Measurements from ENCODE around the gene PRKCA. TPM values are rescaled to one million over a fixed set of nuclear protein-coding genes. Genes with fewer than 3 reads are reported as not detected.
A peak's percentile ranks its signal among the peaks of the same experiment; 100 is the strongest.

PRKCA gene
- polyA plus RNA-seq, 2 of the 4 experiments (the other 2 are of a cell fraction), result 28.8 to 65.0 TPM

DNA sequence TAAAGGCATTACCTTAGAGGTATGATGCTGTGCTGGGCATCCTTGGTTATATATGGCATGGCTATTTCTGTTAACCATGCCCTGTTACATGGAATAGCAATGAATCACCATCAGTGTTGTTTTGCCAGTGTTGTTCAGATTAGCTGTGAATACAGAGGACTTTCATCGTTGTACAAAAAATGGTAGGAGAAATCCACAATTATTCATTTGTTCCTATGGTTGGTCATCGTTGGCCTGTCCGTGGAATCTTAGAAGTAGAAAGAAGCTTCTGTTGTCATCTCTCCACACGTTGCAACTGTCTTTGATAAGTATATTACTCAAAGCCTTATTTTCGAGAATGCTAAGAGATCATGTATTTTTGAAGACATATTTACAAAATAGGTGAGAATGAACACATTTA lies 418.2 kb downstream of the PRKCA start:
- Histone ChIP-seq H3K4me2 (no peak overlapping the region), H3K4me1 (peaks cover 25% of the 10 kb centered on the region), H3K4me3 (no peak overlapping the region), H3K27ac (no peak overlapping the region), H3K9me3 (no peaks in the 10 kb centered on the region)
- WGBS (ENCODE audit: missing lambda C conversion rate), result 90% methylated on average over 5 of the region's 5 CpGs
- peak; percentile 13 for FAIRE-seq
- TF ChIP-seq, protein P1, sequence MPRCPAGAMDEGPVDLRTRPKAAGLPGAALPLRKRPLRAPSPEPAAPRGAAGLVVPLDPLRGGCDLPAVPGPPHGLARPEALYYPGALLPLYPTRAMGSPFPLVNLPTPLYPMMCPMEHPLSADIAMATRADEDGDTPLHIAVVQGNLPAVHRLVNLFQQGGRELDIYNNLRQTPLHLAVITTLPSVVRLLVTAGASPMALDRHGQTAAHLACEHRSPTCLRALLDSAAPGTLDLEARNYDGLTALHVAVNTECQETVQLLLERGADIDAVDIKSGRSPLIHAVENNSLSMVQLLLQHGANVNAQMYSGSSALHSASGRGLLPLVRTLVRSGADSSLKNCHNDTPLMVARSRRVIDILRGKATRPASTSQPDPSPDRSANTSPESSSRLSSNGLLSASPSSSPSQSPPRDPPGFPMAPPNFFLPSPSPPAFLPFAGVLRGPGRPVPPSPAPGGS (IDR thresholded peaks at IDR 0.05), result no peak
- TF ChIP-seq ZC3H11A (IDR thresholded peaks at IDR 0.05) (no peak), NR3C1 (IDR thresholded peaks at IDR 0.05) (no peak), POLR2A (IDR thresholded peaks at IDR 0.05; ENCODE audit: low read length) (no peak), SREBF2 (IDR thresholded peaks at IDR 0.05) (no peak), GATA3 (IDR thresholded peaks at IDR 0.05; ENCODE audit: borderline replicate concordance) (no peak), ESRRA (IDR thresholded peaks at IDR 0.05; ENCODE audit: borderline replicate concordance, low read length) (no peak), JUN (IDR thresholded peaks at IDR 0.05) (no peak), POLR2AphosphoS2 (conservative IDR thresholded peaks at IDR 0.05; ENCODE audit: low read length) (no peak), BHLHE40 (IDR thresholded peaks at IDR 0.05; ENCODE audit: low read depth, low read length) (no peak), ZNF302 (CRISPR knock-in tag; IDR thresholded peaks at IDR 0.05) (no peak), EHMT2 (IDR thresholded peaks at IDR 0.05; ENCODE audit: low read depth) (no peak), HDAC2 (IDR thresholded peaks at IDR 0.05) (no peak), RNF2 (IDR thresholded peaks at IDR 0.05; ENCODE audit: borderline replicate concordance, low read depth) (no peak), ZFP36 (IDR thresholded peaks at IDR 0.05; ENCODE audit: borderline replicate concordance, partially characterized antibody) (no peak), TP53 (CRISPR knock-in tag; IDR thresholded peaks at IDR 0.05) (no peak), MAFK (IDR thresholded peaks at IDR 0.05; ENCODE audit: partially characterized antibody) (no peak), RFX5 (IDR thresholded peaks at IDR 0.05) (no peak)
- TF ChIP-seq, protein P2, sequence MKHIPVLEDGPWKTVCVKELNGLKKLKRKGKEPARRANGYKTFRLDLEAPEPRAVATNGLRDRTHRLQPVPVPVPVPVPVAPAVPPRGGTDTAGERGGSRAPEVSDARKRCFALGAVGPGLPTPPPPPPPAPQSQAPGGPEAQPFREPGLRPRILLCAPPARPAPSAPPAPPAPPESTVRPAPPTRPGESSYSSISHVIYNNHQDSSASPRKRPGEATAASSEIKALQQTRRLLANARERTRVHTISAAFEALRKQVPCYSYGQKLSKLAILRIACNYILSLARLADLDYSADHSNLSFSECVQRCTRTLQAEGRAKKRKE (CRISPR knock-in tag; IDR thresholded peaks at IDR 0.05; ENCODE audit: low read depth), result no peak
- TF ChIP-seq, protein P3, sequence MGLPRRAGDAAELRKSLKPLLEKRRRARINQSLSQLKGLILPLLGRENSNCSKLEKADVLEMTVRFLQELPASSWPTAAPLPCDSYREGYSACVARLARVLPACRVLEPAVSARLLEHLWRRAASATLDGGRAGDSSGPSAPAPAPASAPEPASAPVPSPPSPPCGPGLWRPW (IDR thresholded peaks at IDR 0.05), result no peak
- DNase-seq (ENCODE audit: low read depth in 1 of 2, low spot score in 1 of 2), result no peak
- no peak for ATAC-seq
- POLR2A ChIA-PET, result no interaction called here
- CTCF ChIA-PET, result interaction anchor here (1.4 to 9.8 kb wide), 2 partner anchors 9 to 436 kb away, joined by 3 to 70 read pairs; no protein-coding TSS in a partner anchor

DNA sequence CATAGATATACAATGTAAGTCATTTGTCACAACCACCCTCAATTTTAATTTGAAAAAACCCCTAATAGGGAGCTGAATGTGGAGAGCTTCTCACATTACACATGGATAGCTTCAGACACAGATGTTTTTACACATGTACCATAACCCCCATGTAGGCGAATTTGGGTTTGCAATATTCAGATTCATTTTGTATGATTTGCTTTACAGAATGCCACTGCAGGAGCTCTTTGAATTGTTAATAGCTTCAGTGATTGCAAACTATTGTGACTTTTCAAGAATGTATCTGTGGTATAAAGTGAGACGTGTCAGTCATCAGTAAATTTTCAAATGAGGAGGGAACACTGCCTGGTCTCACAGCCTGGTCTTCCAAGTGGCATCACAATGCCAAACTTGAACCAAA lies 419.9 kb downstream of the PRKCA start:
- ATAC-seq, result no peak
- Histone ChIP-seq H3K4me1 (peaks cover 22% of the 10 kb centered on the region), H3K27ac (no peak overlapping the region), H3K4me3 (no peak overlapping the region), H3K9me3 (no peaks in the 10 kb centered on the region), H3K4me2 (no peak overlapping the region)
- ChIA-PET CTCF (interaction anchor here (0.9 to 9.8 kb wide), 5 partner anchors 8 to 521 kb away, joined by 3 to 70 read pairs (median 7); no protein-coding TSS in a partner anchor), POLR2A (no interaction called here)
- no peak for FAIRE-seq
- no peak for DNase-seq (ENCODE audit: low read depth in 1 of 2, low spot score in 1 of 2)
- TF ChIP-seq HEYL (CRISPR knock-in tag; IDR thresholded peaks at IDR 0.05) (no peak), ZSCAN20 (CRISPR knock-in tag; IDR thresholded peaks at IDR 0.05) (no peak), ESRRA (IDR thresholded peaks at IDR 0.05; ENCODE audit: borderline replicate concordance, low read length) (no peak), RARB (CRISPR knock-in tag; IDR thresholded peaks at IDR 0.05) (no peak), FOXS1 (CRISPR knock-in tag; IDR thresholded peaks at IDR 0.05) (no peak)
- 92% methylated on average over 2 of the region's 2 CpGs for WGBS (ENCODE audit: missing lambda C conversion rate)
